K562 (cell line): ENCODE results near the gene ZMAT2. TPM values are rescaled to one million over a fixed set of nuclear protein-coding genes. Genes with fewer than 3 reads are reported as not detected.
A peak's percentile ranks its signal among the peaks of the same experiment; 100 is the strongest.

ENCODE experiments used
- FOS ChIP-seq: IDR thresholded peaks from 3 replicates; pipeline ENCODE4 v1.6.1; 2011; ENCODE audit not compliant: insufficient read length; ENCODE audit errors: extremely low read depth
- GABPA ChIP-seq: fragments of 200-800 bp; sonication (Bioruptor generic); conservative IDR thresholded peaks from 2 replicates; pipeline ENCODE4 v1.6.1; 2016; ENCODE audit warnings: low read depth, missing genetic modification characterization, missing compliant biosample characterization
- HMG20B ChIP-seq: fragments of 250-450 bp; sonication (Bioruptor Pico); IDR thresholded peaks from 2 replicates; pipeline ENCODE4 v1.5.0; 2021; ENCODE audit warnings: mild to moderate bottlenecking
- IRF9 ChIP-seq: fragments of 450-650 bp; IDR thresholded peaks from 2 replicates; pipeline ENCODE4 v1.6.1; 2016; ENCODE audit warnings: missing biosample characterization, missing genetic modification characterization
- KLF1 ChIP-seq: fragments of 450-650 bp; IDR thresholded peaks from 2 replicates; pipeline ENCODE4 v1.6.1; 2016; ENCODE audit warnings: missing genetic modification characterization, missing compliant biosample characterization
- MNT ChIP-seq, 2 experiments: fragments of 450-650 bp; conservative IDR thresholded peaks; 2 replicates each; pipeline ENCODE4 v1.6.1; 2017; ENCODE audit warnings: mild to moderate bottlenecking in 2 of 2, moderate library complexity in 2 of 2
- PCBP1 ChIP-seq: fragments of 200-400 bp; formaldehyde crosslinking; IDR thresholded peaks from 2 replicates; pipeline ENCODE4 v1.6.1; 2018; ENCODE audit warnings: mild to moderate bottlenecking, low read depth, low read length; ENCODE audit not compliant: poor library complexity, severe bottlenecking
- POLR2A ChIP-seq: fragments of 450-650 bp; conservative IDR thresholded peaks from 2 replicates; pipeline ENCODE4 v1.6.1; 2016
- RREB1 ChIP-seq: fragments of 250-450 bp; sonication (Bioruptor Pico); IDR thresholded peaks from 2 replicates; pipeline ENCODE4 v1.4.0; 2020
- TFAP4 ChIP-seq: sonication (generic); formaldehyde crosslinking; IDR thresholded peaks from 2 replicates; pipeline ENCODE4 v1.8.0; 2022; ENCODE audit warnings: missing genetic modification reagents, mild to moderate bottlenecking, moderate library complexity, borderline replicate concordance
- THAP12 ChIP-seq: fragments of 250-450 bp; sonication (Bioruptor Pico); IDR thresholded peaks from 2 replicates; pipeline ENCODE4 v1.9.0; 2021; ENCODE audit warnings: mild to moderate bottlenecking, inconsistent platforms
- UBTF ChIP-seq, 2 experiments: IDR thresholded peaks; 2 replicates each; pipeline ENCODE4 v1.6.1; 2012; ENCODE audit warnings: improper control_type of control experiment in 2 of 2, low read depth in 2 of 2, low read length in 2 of 2, borderline replicate concordance in 1 of 2
- polyA plus RNA-seq, 8 experiments: library from polyadenylated mRNA; depleted of rRNA in 4 of 8; stranded (reverse) in 5 of 8; unstranded in 3 of 8; fragments of >200 nt; fragmentation: Nextera tagmentation in 2 of 8; fragmentation: Illumina TruSeq in 1 of 8; extraction: Ambion mirVana in 2 of 8; extraction: Trizol in 1 of 8; gene quantifications; 2 replicates each; pipeline versions ENCODE4 v1.2.1 to v1.2.3, GENCODE V29; 2011 to 2014; ENCODE audit warnings: inconsistent platforms in 1 of 8, missing spikeins in 1 of 8
- total RNA-seq, 7 experiments: library from RNA; depleted of rRNA in 6 of 7; stranded (reverse); fragments of >200 nt in 6 of 7; fragmentation: Illumina TruSeq in 2 of 7; extraction: Trizol in 2 of 7; gene quantifications; 2 replicates each; pipeline versions ENCODE4 v1.2.1 to v1.2.3, GENCODE V29; 2011 to 2021; ENCODE audit warnings: low replicate concordance in 1 of 7

Gene ZMAT2
- total and polyA plus RNA-seq, 9 of the 15 experiments (the other 6 are each of a cell fraction or from before 2014, with no cell fraction given) = 44.2 to 101 (median 69.2) TPM

- TF ChIP-seq KLF1 (tag) (no peak), THAP12 (CRISPR knock-in tag) (no peak), GABPA (tag) (no peak), POLR2A (peak; percentile 74), FOS (peak; percentile 25), HMG20B (CRISPR knock-in tag) (no peak), IRF9 (tag) (no peak), PCBP1 (no peak), TFAP4 (CRISPR knock-in tag) (peak; percentile 88), RREB1 (CRISPR knock-in tag) (no peak), MNT (conservative IDR thresholded peaks at IDR 0.05) (peak; percentile 64 to 71; a peak in 3 of 4 replicates), UBTF (IDR thresholded peaks at IDR 0.05; ENCODE audit: borderline replicate concordance in 1 of 2, low read depth in 2 of 2, low read length in 2 of 2) (peak in 1 of 2 experiments; percentile 49; a peak in 1 of 4 replicates)
Measured at GRCh38 chr5:140725799-140726471, 25.7 kb downstream of the ZMAT2 start (continued).
